ENCODE data around the gene DIAPH1. TPM values are rescaled to one million over a fixed set of nuclear protein-coding genes. Genes with fewer than 3 reads are reported as not detected.
A peak's percentile ranks its signal among the peaks of the same experiment; 100 is the strongest.

DIAPH1 gene
- total RNA-seq, 1 donor from 2014 or later, result 118 TPM

GRCh38 chr5:141489841-141490240, 129.0 kb downstream of the DIAPH1 start:
- H3K27me3 ChIP-seq (ENCODE audit: low read depth), result peaks cover 35% of the 10 kb centered on the region
- peaks cover 24% of the 10 kb centered on the region for H3K4me1 ChIP-seq
- DNase-seq (no peak), ATAC-seq (no peak)
- no peak overlapping the region for H3K27ac ChIP-seq
- H3K9me3 ChIP-seq, result no peaks in the 10 kb centered on the region
- H3K4me3 ChIP-seq, result no peak overlapping the region
- TF ChIP-seq CTCF (IDR thresholded peaks at IDR 0.05), result no peak
- H3K36me3 ChIP-seq, result peaks cover 17% of the 10 kb centered on the region
- intact Hi-C loops (cut with DNase I), result no loop called here

- intact Hi-C loops (cut with DNase I), result no loop called here
- Histone ChIP-seq H3K27me3 (ENCODE audit: low read depth) (peaks cover 36% of the 10 kb centered on the region), H3K9me3 (no peaks in the 10 kb centered on the region), H3K4me1 (peaks cover 25% of the 10 kb centered on the region), H3K36me3 (peaks cover 15% of the 10 kb centered on the region), H3K4me3 (no peak within 1 kb of the TSS), H3K27ac (no peak within 1 kb of the TSS)
- TF ChIP-seq CTCF (IDR thresholded peaks at IDR 0.05), result no peak
- ATAC-seq (no peak), DNase-seq (no peak)
Measured at GRCh38 chr5:141488591-141489561, 129.9 kb downstream of the DIAPH1 start, which contains the start of gene PCDHGC5. PCDHGC5 (plus strand) TSS chr5:141489081; CDS start chr5:141489241, 160 bp downstream.

- peaks cover 15% of the 10 kb centered on the region for H3K36me3 ChIP-seq
- intact Hi-C loops (cut with DNase I), result no loop called here
- ATAC-seq (no peak), DNase-seq (no peak)
- H3K27me3 ChIP-seq (ENCODE audit: low read depth), result peaks cover 30% of the 10 kb centered on the region
- H3K27ac ChIP-seq, result no peak overlapping the region
- TF ChIP-seq CTCF (IDR thresholded peaks at IDR 0.05), result no peak
- H3K9me3 ChIP-seq, result no peaks in the 10 kb centered on the region
- no peak overlapping the region for H3K4me3 ChIP-seq
- H3K4me1 ChIP-seq, result peaks cover 16% of the 10 kb centered on the region
Measured at GRCh38 chr5:141487131-141487530, 131.7 kb downstream of the DIAPH1 start.

GRCh38 chr5:141486091-141486490, 132.7 kb downstream of the DIAPH1 start:
- DNase-seq (no peak), ATAC-seq (no peak)
- Histone ChIP-seq H3K4me1 (peaks cover 12% of the 10 kb centered on the region), H3K27ac (no peak overlapping the region), H3K36me3 (peaks cover 9% of the 10 kb centered on the region), H3K27me3 (ENCODE audit: low read depth) (peaks cover 20% of the 10 kb centered on the region), H3K9me3 (no peaks in the 10 kb centered on the region), H3K4me3 (no peak overlapping the region)
- intact Hi-C loops (cut with DNase I), result no loop called here
- TF ChIP-seq CTCF (IDR thresholded peaks at IDR 0.05), result no peak

GRCh38 chr5:141485321-141486055, 133.3 kb downstream of the DIAPH1 start:
- DNase-seq (no peak), ATAC-seq (no peak)
- H3K36me3 ChIP-seq, result peaks cover 6% of the 10 kb centered on the region
- peaks cover 12% of the 10 kb centered on the region for H3K4me1 ChIP-seq
- TF ChIP-seq CTCF (IDR thresholded peaks at IDR 0.05), result no peak
- intact Hi-C loops (cut with DNase I), result no loop called here
- H3K27ac ChIP-seq, result no peak overlapping the region
- peak overlapping the region; percentile 39 for H3K4me3 ChIP-seq
- no peaks in the 10 kb centered on the region for H3K9me3 ChIP-seq
- peaks cover 14% of the 10 kb centered on the region for H3K27me3 ChIP-seq (ENCODE audit: low read depth)

Data from lower lobe of right lung (tissue), 2 donors.